Heart left ventricle (tissue), 16 donors: ENCODE results near the gene TPPP. TPM values are rescaled to one million over a fixed set of nuclear protein-coding genes. Genes with fewer than 3 reads are reported as not detected.

Experiments
- ATAC-seq, 4 donors: fragments of 200-7000 bp; cut with Tn5 transposase; one replicate each; pipeline ENCODE4 v1.9.1; 2020 to 2022; ENCODE audit warnings: moderate library complexity in 4 of 4, mild to moderate bottlenecking in 3 of 4, moderate number of reproducible peaks in 1 of 4
- DNase-seq, 5 donors: peaks; one replicate each; pipeline ENCODE4 v3.0.0-alpha.2; 2020
- H3K27ac ChIP-seq, 12 donors: fragments of 200-600 bp; sonication (generic) in 4 of 12; one replicate each; pipeline versions ENCODE4 v1.5.0 to v1.8.0; 2016 to 2022; ENCODE audit warnings: mild to moderate bottlenecking in 2 of 12
- H3K27me3 ChIP-seq, 9 donors: fragments of 200-600 bp; sonication (generic) in 2 of 9; one replicate each; pipeline versions ENCODE4 v1.5.1 to v1.8.0; 2016 to 2022; ENCODE audit warnings: mild to moderate bottlenecking in 3 of 9
- H3K36me3 ChIP-seq, 9 donors: fragments of 200-600 bp; sonication (generic) in 2 of 9; one replicate each; pipeline versions ENCODE4 v1.5.0 to v1.8.0; 2018 to 2022; ENCODE audit warnings: mild to moderate bottlenecking in 2 of 9
- H3K4me1 ChIP-seq, 12 donors: fragments of 200-600 bp; sonication (generic) in 4 of 12; one replicate each; pipeline versions ENCODE4 v1.5.0 to v1.8.0; 2016 to 2022; ENCODE audit warnings: mild to moderate bottlenecking in 3 of 12
- H3K4me3 ChIP-seq, 12 donors: fragments of 200-600 bp; sonication (generic) in 4 of 12; one replicate each; pipeline versions ENCODE4 v1.5.0 to v1.8.0; 2017 to 2022; ENCODE audit warnings: mild to moderate bottlenecking in 9 of 12, moderate library complexity in 4 of 12
- H3K9me3 ChIP-seq, 12 donors: fragments of 200-600 bp; sonication (generic) in 4 of 12; one replicate each; pipeline versions ENCODE4 v1.5.0 to v1.8.0; 2016 to 2022; ENCODE audit warnings: mild to moderate bottlenecking in 1 of 12
- POLR2A ChIP-seq, 2 donors: fragments of 450-650 bp; IDR thresholded peaks; one replicate each; pipeline ENCODE4 v1.6.1; 2017; ENCODE audit warnings: antibody characterized with exemption in 2 of 2, mild to moderate bottlenecking in 2 of 2, moderate library complexity in 2 of 2
- whole genome bisulfite sequencing, 4 donors: extraction: QIAGEN DNeasy Blood & Tissue Kit in 2 of 4; methylation state at CpG; one replicate each; pipeline versions ENCODE4 v1.1.5 to v1.1.7; 2013 to 2018; 5-methylcytosine and 5-hydroxymethylcytosine counted together
- intact Hi-C, 10 donors: fragments of 100-400 bp; cut with DNase I; formaldehyde crosslinking; loops; one replicate each; pipeline versions ENCODE4 v1.11.1 to v1.14.2; 2022
- polyA plus RNA-seq, 2 donors: library from polyadenylated mRNA; stranded (reverse); fragments of 200-250 nt; gene quantifications; one replicate each; pipeline ENCODE4 v1.2.3, GENCODE V29; 2013
- total RNA-seq, 9 donors: library from RNA; depleted of rRNA in 2 of 9; stranded (reverse); fragments of >200 nt in 2 of 9; fragmentation: NEBNext Ultra II Directional in 3 of 9; extraction: Animal tissue kit (Norgen Biotek cat#: 25700) in 3 of 9; gene quantifications; one replicate each; pipeline versions ENCODE4 v1.1.0 to v1.2.4, GENCODE V29; 2016 to 2023
- TF ChIP-seq, protein P1 (sequence below), 12 donors: fragments of 200-600 bp; sonication (generic) in 4 of 12; IDR thresholded peaks; one replicate each; pipeline versions ENCODE4 v1.5.0 to v1.8.0; 2018 to 2022; ENCODE audit warnings: antibody characterized with exemption in 12 of 12, mild to moderate bottlenecking in 5 of 12
- donor health status: ischemic (EF 13 %, LVEDD 7.1; RV severe dilation, severe dysfunction).
- donor health status: healthy with polysubstance abuse.
- donor health status: DM: no; HTN: yes; CAD: no.
- donor health status: DM: no; HTN: no; CAD: no.
- donor health status: ischemic (EF 25% LVEDD 6.9; RV normal size, moderate dysfunction).
- donor health status: ischemic (EF 25% LVEDD 5.7; RV mildly dilated, moderate dysfunction).
- donor health status: healthy.
- donor health status: DM: yes; HTN: yes; CAD: no.
- donor health status: ischemic (EF 35%, LVEDD 5.7; RV mildly dilated, moderate dysfunction).
- donor health status: nonischemic (EF 11% LVEDD 7.7; RV severe dilation, severe dysfunction).
- donor health status: DM: yes; HTN: yes; CAD: no.
- donor health status: PGD.
- donor health status: ischemic (EF 29% LVEDD 5.4; RV normal size, mild dysfunction).
- donor health status: nonischemic (EF 23%, LVEDD 6.1; RV moderate dilation, normal function).

TPPP gene
- total and polyA plus RNA-seq, 11 donors, result 7.5 to 31.2 (median 14.9) TPM

DNA sequence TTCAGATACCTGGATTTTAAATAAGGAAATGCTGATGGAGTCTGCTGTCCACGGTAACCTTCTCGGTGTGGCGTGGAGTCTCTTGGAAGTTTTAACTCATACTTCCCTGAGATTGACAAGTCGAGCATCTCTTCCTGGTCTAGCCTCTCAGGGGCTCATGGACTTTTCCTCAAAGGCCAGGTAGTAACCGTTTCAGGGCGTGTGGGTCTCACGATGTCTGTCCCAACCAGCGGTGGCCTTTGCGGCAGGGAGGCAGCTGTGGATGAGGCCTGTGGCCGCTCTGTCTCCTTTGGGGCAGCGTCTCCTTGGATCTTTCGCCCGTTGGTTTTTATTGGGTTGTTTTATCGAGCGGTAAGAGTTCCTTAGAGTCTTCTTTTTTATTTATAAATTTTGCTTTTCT, 48.2 kb downstream of the TPPP start:
- H3K4me1 ChIP-seq, result no peaks in the 10 kb centered on the region
- H3K36me3 ChIP-seq, result peaks cover 0 to 31% (median 9%) of the 10 kb centered on the region in 9 donors
- intact Hi-C loops, result no loop called here
- no peak overlapping the region for H3K27ac ChIP-seq
- DNase-seq, result peak in 1 of 5 donors; percentile 2
- no peaks in the 10 kb centered on the region for H3K9me3 ChIP-seq
- H3K27me3 ChIP-seq, result no peaks in the 10 kb centered on the region
- no peak for ATAC-seq
- TF ChIP-seq POLR2A (IDR thresholded peaks at IDR 0.05), result no peak
- TF ChIP-seq, protein P1, sequence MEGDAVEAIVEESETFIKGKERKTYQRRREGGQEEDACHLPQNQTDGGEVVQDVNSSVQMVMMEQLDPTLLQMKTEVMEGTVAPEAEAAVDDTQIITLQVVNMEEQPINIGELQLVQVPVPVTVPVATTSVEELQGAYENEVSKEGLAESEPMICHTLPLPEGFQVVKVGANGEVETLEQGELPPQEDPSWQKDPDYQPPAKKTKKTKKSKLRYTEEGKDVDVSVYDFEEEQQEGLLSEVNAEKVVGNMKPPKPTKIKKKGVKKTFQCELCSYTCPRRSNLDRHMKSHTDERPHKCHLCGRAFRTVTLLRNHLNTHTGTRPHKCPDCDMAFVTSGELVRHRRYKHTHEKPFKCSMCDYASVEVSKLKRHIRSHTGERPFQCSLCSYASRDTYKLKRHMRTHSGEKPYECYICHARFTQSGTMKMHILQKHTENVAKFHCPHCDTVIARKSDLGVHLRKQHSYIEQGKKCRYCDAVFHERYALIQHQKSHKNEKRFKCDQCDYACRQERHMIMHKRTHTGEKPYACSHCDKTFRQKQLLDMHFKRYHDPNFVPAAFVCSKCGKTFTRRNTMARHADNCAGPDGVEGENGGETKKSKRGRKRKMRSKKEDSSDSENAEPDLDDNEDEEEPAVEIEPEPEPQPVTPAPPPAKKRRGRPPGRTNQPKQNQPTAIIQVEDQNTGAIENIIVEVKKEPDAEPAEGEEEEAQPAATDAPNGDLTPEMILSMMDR (IDR thresholded peaks at IDR 0.05), result no peak
- no peak overlapping the region for H3K4me3 ChIP-seq
- WGBS, 4 donors, result 94 to 97% (median 96%) methylated on average over 15 of the region's 15 CpGs

DNA sequence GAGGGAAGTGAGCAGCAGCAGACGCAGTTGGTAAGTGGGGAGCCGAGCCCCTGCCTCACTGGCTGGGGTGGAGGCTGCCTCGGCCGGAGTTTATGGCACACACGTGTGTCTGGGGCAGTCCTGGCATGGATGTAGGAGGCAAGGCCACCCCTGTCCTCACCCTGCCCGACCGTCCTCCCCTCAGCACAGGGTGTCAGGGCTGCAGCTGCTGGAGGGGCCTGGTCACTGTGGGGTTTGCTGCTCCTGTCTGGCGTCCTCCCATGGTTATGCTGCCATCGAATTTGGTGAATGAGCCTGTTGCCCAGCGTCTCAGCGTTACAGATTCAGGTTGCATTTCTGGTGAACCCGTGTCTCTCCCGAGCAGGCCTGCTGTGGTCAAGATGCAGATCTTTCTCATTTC, 48.6 kb downstream of the TPPP start:
- Histone ChIP-seq H3K4me3 (no peak overlapping the region), H3K27me3 (no peaks in the 10 kb centered on the region), H3K9me3 (no peaks in the 10 kb centered on the region), H3K4me1 (no peaks in the 10 kb centered on the region), H3K27ac (no peak overlapping the region), H3K36me3 (peaks cover 0 to 34% (median 9%) of the 10 kb centered on the region in 9 donors)
- intact Hi-C loops, result no loop called here
- WGBS, 4 donors, result 92 to 96% (median 93%) methylated on average over 11 to 13 of the region's 13 CpGs
- DNase-seq (no peak), ATAC-seq (no peak)
- TF ChIP-seq, protein P1 (IDR thresholded peaks at IDR 0.05), result no peak
- no peak for TF ChIP-seq POLR2A (IDR thresholded peaks at IDR 0.05)

DNA sequence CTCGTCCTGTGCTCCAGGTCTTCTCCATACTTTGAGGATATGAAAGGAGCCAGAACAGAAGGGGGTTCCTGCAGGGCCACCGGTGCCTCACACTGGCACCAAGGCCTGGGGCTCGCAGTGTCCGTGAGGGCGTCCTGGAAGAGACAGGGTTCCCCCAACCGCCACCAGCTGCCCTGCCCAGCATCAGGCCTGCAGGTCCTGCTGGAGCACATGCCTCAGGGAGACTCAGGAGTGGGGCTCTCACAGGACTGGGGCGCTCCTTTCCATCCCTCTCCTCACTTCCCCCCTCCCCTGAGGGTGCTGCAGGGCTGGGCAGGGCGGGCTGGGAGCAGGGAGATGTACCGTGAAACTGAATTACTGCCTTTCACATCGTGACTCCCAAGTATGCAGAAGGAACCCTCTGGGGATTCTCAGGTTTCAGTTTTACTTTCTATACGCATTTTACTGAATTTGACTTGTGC, 49.3 kb downstream of the TPPP start:
- no peak overlapping the region for H3K27ac ChIP-seq
- H3K4me3 ChIP-seq, result no peak overlapping the region
- DNase-seq, result no peak
- 89 to 91% (median 90%) methylated on average over 8 to 11 of the region's 11 CpGs for WGBS, 4 donors
- ATAC-seq, result no peak
- intact Hi-C loops, result no loop called here
- H3K4me1 ChIP-seq, result no peaks in the 10 kb centered on the region
- no peaks in the 10 kb centered on the region for H3K27me3 ChIP-seq
- H3K9me3 ChIP-seq, result no peaks in the 10 kb centered on the region
- peaks cover 0 to 34% (median 9%) of the 10 kb centered on the region in 9 donors for H3K36me3 ChIP-seq
- TF ChIP-seq POLR2A (IDR thresholded peaks at IDR 0.05), result no peak
- TF ChIP-seq, protein P1 (IDR thresholded peaks at IDR 0.05), result no peak

DNA sequence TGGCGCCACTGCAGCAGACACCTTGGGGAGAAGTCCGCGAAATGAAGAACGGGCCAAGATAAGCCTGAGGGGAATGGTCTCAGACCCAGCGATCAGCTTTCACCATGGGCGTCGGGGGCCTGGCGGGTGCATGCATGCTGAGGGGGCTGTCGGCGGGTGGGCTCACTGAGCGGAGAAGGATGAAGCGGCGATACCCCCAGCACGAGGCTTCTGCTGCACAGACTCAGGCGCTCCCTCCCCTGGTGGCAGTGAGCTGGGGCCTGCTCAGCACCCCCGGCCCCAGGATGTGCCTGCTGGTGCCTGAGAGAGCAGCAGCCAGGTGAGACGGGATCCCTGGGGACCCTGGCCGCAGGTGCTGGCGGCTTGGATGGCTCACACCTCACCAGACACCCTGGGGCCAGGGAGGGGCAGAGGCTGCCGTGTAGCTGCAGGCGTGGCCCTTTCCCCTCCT, 49.8 kb downstream of the TPPP start:
- DNase-seq (no peak), ATAC-seq (no peak)
- Histone ChIP-seq H3K27ac (no peak overlapping the region), H3K36me3 (peaks cover 0 to 34% (median 9%) of the 10 kb centered on the region in 9 donors), H3K4me1 (no peaks in the 10 kb centered on the region), H3K27me3 (no peaks in the 10 kb centered on the region), H3K9me3 (no peaks in the 10 kb centered on the region), H3K4me3 (no peak overlapping the region)
- no peak for TF ChIP-seq POLR2A (IDR thresholded peaks at IDR 0.05)
- TF ChIP-seq, protein P1 (IDR thresholded peaks at IDR 0.05), result no peak
- intact Hi-C loops, result no loop called here
- 86 to 96% (median 95%) methylated on average over 14 to 21 of the region's 21 CpGs for WGBS, 4 donors
